WTC11 (cell line): Measurements from ENCODE around the gene PDXP. TPM values are rescaled to one million over a fixed set of nuclear protein-coding genes. Genes with fewer than 3 reads are reported as not detected.

Source experiments
- ATAC-seq: fragments of 200-7000 bp; cut with Tn5 transposase; 2 replicates; pipeline ENCODE4 v1.10.0; 2021; ENCODE audit warnings: mild to moderate bottlenecking, moderate library complexity
- CTCF ChIA-PET: fragments of 300-600 bp; sonication (Branson Sonifier 250); formaldehyde crosslinking; loops from one replicate; lab custom pipeline; 2021; ENCODE audit warnings: antibody characterized with exemption; lab: Charles Lee
- POLR2A ChIA-PET: fragments of 350-600 bp; sonication (Branson Sonifier 250); formaldehyde crosslinking; loops from one replicate; lab custom pipeline; 2021; ENCODE audit warnings: antibody characterized with exemption; lab: Charles Lee
- DNase-seq: peaks from one replicate; pipeline ENCODE4 v3.0.0; 2021; ENCODE audit warnings: low spot score
- H3K27ac Mint-ChIP-seq: 2 replicates; pipeline ENCODE4 v1.8.0; 2021; ENCODE audit warnings: mixed read lengths
- H3K27me3 Mint-ChIP-seq: 2 replicates; pipeline ENCODE4 v1.8.0; 2021; ENCODE audit warnings: low read depth, mild to moderate bottlenecking, moderate library complexity, mixed read lengths
- H3K36me3 Mint-ChIP-seq: 2 replicates; pipeline ENCODE4 v1.8.0; 2021; ENCODE audit warnings: mixed read lengths
- H3K4me1 Mint-ChIP-seq: 2 replicates; pipeline ENCODE4 v1.8.0; 2022; ENCODE audit warnings: mixed read lengths
- H3K4me3 Mint-ChIP-seq: 2 replicates; pipeline ENCODE4 v1.8.0; 2021; ENCODE audit warnings: mild to moderate bottlenecking, moderate library complexity, mixed read lengths
- H3K9me3 Mint-ChIP-seq: 2 replicates; pipeline ENCODE4 v1.8.0; 2021; ENCODE audit warnings: mixed read lengths
- ATF3 ChIP-seq: sonication (generic); formaldehyde crosslinking; conservative IDR thresholded peaks from 2 replicates; pipeline ENCODE4 v1.8.1; 2022; ENCODE audit warnings: mild to moderate bottlenecking, missing genetic modification reagents
- CDX4 ChIP-seq: fragments of 250-450 bp; sonication (Bioruptor Pico); IDR thresholded peaks from 2 replicates; pipeline ENCODE4 v1.9.0; 2021; ENCODE audit warnings: moderate library complexity, mild to moderate bottlenecking, inconsistent platforms, borderline replicate concordance
- CREB1 ChIP-seq: sonication (generic); formaldehyde crosslinking; IDR thresholded peaks from 2 replicates; pipeline ENCODE4 v1.8.0; 2023; ENCODE audit warnings: mild to moderate bottlenecking, missing genetic modification reagents
- JAZF1 ChIP-seq: fragments of 250-450 bp; sonication (Bioruptor Pico); IDR thresholded peaks from 2 replicates; pipeline ENCODE4 v1.9.0; 2021; ENCODE audit warnings: moderate library complexity, mild to moderate bottlenecking, inconsistent platforms
- MYBL2 ChIP-seq: sonication (generic); formaldehyde crosslinking; IDR thresholded peaks from 2 replicates; pipeline ENCODE4 v1.8.1; 2023; ENCODE audit warnings: mild to moderate bottlenecking, moderate library complexity, missing genetic modification reagents
- NR1H2 ChIP-seq: sonication (generic); formaldehyde crosslinking; IDR thresholded peaks from 2 replicates; pipeline ENCODE4 v1.9.0; 2021; ENCODE audit warnings: mild to moderate bottlenecking, moderate library complexity, missing genetic modification reagents
- SMAD3 ChIP-seq: sonication (generic); formaldehyde crosslinking; IDR thresholded peaks from 2 replicates; pipeline ENCODE4 v1.8.0; 2022; ENCODE audit warnings: missing genetic modification reagents, mild to moderate bottlenecking, borderline replicate concordance
- ZNF232 ChIP-seq: sonication (generic); formaldehyde crosslinking; IDR thresholded peaks from 2 replicates; pipeline ENCODE4 v1.8.0; 2022; ENCODE audit warnings: mild to moderate bottlenecking, missing genetic modification reagents
- ZNF532 ChIP-seq: fragments of 250-450 bp; sonication (Bioruptor Pico); IDR thresholded peaks from 2 replicates; pipeline ENCODE4 v1.9.0; 2021; ENCODE audit warnings: mild to moderate bottlenecking, borderline replicate concordance
- total RNA-seq: library from RNA; stranded (reverse); gene quantifications from 3 replicates; pipeline ENCODE4 v1.2.3, GENCODE V29; 2021
- TF ChIP-seq, protein P1 (sequence below): sonication (generic); formaldehyde crosslinking; IDR thresholded peaks from 2 replicates; pipeline ENCODE4 v1.8.0; 2022; ENCODE audit warnings: mild to moderate bottlenecking, missing genetic modification reagents
- TF ChIP-seq, protein P2 (sequence below): sonication (generic); formaldehyde crosslinking; IDR thresholded peaks from 2 replicates; pipeline ENCODE4 v1.8.0; 2022; ENCODE audit warnings: mild to moderate bottlenecking, missing genetic modification reagents
- TF ChIP-seq, protein P3 (sequence below): sonication (generic); formaldehyde crosslinking; IDR thresholded peaks from 2 replicates; pipeline ENCODE4 v1.8.0; 2022; ENCODE audit warnings: missing genetic modification reagents

The PDXP gene
- total RNA-seq, 1 experiment from 2014 or later = 36.1 TPM

GRCh38 chr22:37659897-37660708, 1.6 kb downstream of the PDXP start (continued):
- TF ChIP-seq, protein P1, sequence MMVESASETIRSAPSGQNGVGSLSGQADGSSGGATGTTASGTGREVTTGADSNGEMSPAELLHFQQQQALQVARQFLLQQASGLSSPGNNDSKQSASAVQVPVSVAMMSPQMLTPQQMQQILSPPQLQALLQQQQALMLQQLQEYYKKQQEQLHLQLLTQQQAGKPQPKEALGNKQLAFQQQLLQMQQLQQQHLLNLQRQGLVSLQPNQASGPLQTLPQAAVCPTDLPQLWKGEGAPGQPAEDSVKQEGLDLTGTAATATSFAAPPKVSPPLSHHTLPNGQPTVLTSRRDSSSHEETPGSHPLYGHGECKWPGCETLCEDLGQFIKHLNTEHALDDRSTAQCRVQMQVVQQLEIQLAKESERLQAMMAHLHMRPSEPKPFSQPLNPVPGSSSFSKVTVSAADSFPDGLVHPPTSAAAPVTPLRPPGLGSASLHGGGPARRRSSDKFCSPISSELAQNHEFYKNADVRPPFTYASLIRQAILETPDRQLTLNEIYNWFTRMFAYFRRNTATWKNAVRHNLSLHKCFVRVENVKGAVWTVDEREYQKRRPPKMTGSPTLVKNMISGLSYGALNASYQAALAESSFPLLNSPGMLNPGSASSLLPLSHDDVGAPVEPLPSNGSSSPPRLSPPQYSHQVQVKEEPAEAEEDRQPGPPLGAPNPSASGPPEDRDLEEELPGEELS = no peak
- no peak for TF ChIP-seq CREB1 (CRISPR knock-in tag)
- no peak for TF ChIP-seq MYBL2 (CRISPR knock-in tag)
- no peak for TF ChIP-seq CDX4 (CRISPR knock-in tag)
- TF ChIP-seq, protein P2, sequence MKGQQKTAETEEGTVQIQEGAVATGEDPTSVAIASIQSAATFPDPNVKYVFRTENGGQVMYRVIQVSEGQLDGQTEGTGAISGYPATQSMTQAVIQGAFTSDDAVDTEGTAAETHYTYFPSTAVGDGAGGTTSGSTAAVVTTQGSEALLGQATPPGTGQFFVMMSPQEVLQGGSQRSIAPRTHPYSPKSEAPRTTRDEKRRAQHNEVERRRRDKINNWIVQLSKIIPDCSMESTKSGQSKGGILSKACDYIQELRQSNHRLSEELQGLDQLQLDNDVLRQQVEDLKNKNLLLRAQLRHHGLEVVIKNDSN (CRISPR knock-in tag) = no peak
- TF ChIP-seq ZNF232 (CRISPR knock-in tag) = no peak
- TF ChIP-seq, all 79 proteins: peak for 0

- ChIA-PET POLR2A (no interaction called here), CTCF (interaction anchor here (0.7 to 12.1 kb wide), 7 partner anchors 12 to 52 kb away, joined by 3 to 161 read pairs (median 4); partner anchors contain the start of genes GGA1, SH3BP1 and TRIOBP)
- Mint-ChIP-seq H3K27me3 (no peaks in the 10 kb centered on the region), H3K4me1 (peaks cover 29% of the 10 kb centered on the region), H3K27ac (no peak overlapping the region), H3K4me3 (peak overlapping the region; percentile 77; the same call in 1 of the 2 replicates), H3K9me3 (no peaks in the 10 kb centered on the region), H3K36me3 (peaks cover 6% of the 10 kb centered on the region; the same call in 1 of the 2 replicates)
- DNase-seq = no peak
- no peak for ATAC-seq
- TF ChIP-seq ZNF532 (CRISPR knock-in tag) = no peak
- no peak for TF ChIP-seq JAZF1 (CRISPR knock-in tag)
- no peak for TF ChIP-seq NR1H2 (CRISPR knock-in tag)
- no peak for TF ChIP-seq SMAD3 (CRISPR knock-in tag)
- TF ChIP-seq, protein P3, sequence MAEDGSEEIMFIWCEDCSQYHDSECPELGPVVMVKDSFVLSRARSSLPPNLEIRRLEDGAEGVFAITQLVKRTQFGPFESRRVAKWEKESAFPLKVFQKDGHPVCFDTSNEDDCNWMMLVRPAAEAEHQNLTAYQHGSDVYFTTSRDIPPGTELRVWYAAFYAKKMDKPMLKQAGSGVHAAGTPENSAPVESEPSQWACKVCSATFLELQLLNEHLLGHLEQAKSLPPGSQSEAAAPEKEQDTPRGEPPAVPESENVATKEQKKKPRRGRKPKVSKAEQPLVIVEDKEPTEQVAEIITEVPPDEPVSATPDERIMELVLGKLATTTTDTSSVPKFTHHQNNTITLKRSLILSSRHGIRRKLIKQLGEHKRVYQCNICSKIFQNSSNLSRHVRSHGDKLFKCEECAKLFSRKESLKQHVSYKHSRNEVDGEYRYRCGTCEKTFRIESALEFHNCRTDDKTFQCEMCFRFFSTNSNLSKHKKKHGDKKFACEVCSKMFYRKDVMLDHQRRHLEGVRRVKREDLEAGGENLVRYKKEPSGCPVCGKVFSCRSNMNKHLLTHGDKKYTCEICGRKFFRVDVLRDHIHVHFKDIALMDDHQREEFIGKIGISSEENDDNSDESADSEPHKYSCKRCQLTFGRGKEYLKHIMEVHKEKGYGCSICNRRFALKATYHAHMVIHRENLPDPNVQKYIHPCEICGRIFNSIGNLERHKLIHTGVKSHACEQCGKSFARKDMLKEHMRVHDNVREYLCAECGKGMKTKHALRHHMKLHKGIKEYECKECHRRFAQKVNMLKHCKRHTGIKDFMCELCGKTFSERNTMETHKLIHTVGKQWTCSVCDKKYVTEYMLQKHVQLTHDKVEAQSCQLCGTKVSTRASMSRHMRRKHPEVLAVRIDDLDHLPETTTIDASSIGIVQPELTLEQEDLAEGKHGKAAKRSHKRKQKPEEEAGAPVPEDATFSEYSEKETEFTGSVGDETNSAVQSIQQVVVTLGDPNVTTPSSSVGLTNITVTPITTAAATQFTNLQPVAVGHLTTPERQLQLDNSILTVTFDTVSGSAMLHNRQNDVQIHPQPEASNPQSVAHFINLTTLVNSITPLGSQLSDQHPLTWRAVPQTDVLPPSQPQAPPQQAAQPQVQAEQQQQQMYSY (CRISPR knock-in tag) = no peak
- no peak for TF ChIP-seq CREB1 (CRISPR knock-in tag)
- TF ChIP-seq ATF3 (CRISPR knock-in tag) = no peak
Observed at GRCh38 chr22:37660709-37661045, 2.2 kb downstream of the PDXP start.
